Fibroblast of lung (primary cell): ENCODE results near the gene KNTC1. TPM values are rescaled to one million over a fixed set of nuclear protein-coding genes. Genes with fewer than 3 reads are reported as not detected.

ENCODE experiments used
- DNase-seq, 2 donors: peaks; one replicate each; pipeline versions ENCODE4 v3.0.0 to v3.0.0-alpha.2; 2010; ENCODE audit warnings: low read depth in 2 of 2
- H2AFZ ChIP-seq: 2 replicates; pipeline ENCODE4 v1.5.1; 2012; ENCODE audit warnings: low read length, control low read depth, inconsistent platforms
- H3K27ac ChIP-seq: 2 replicates; pipeline ENCODE4 v1.5.1; 2011; ENCODE audit warnings: low read length, control low read depth; ENCODE audit not compliant: insufficient read depth
- H3K27me3 ChIP-seq: 2 replicates; pipeline ENCODE4 v1.5.1; 2011; ENCODE audit warnings: mild to moderate bottlenecking, low read length; ENCODE audit not compliant: control insufficient read depth, insufficient read depth
- H3K36me3 ChIP-seq: 2 replicates; pipeline ENCODE4 v1.5.1; 2011; ENCODE audit warnings: low read length; ENCODE audit not compliant: control insufficient read depth, insufficient read depth
- H3K4me1 ChIP-seq: 2 replicates; pipeline ENCODE4 v1.5.1; 2011; ENCODE audit warnings: low read length; ENCODE audit not compliant: control insufficient read depth, insufficient read depth; ENCODE audit errors: extremely low read depth
- H3K4me2 ChIP-seq: 2 replicates; pipeline ENCODE4 v1.5.1; 2011; ENCODE audit warnings: low read length, control low read depth; ENCODE audit not compliant: insufficient read depth; ENCODE audit errors: extremely low read depth
- H3K4me3 ChIP-seq, 4 experiments: fragments of 200-600 bp in 1 of 4; sonication (generic) in 1 of 4; replicated peaks in 1 of 4; 2 replicates each; pipeline ENCODE4 v1.5.1; 2011 to 2016; ENCODE audit warnings: low read length in 4 of 4, low read depth in 3 of 4, mild to moderate bottlenecking in 3 of 4, control low read depth in 2 of 4, inconsistent platforms in 1 of 4, mixed read lengths in 1 of 4; ENCODE audit not compliant: insufficient read depth in 1 of 4; ENCODE audit errors: control extremely low read depth in 1 of 4
- H3K79me2 ChIP-seq: 2 replicates; pipeline ENCODE4 v1.5.1; 2012; ENCODE audit warnings: mild to moderate bottlenecking, low read length, inconsistent platforms; ENCODE audit not compliant: control insufficient read depth, insufficient read depth
- H3K9ac ChIP-seq: 2 replicates; pipeline ENCODE4 v1.5.1; 2011; ENCODE audit warnings: mild to moderate bottlenecking, low read length, control low read depth; ENCODE audit not compliant: insufficient read depth
- H3K9me3 ChIP-seq: 2 replicates; pipeline ENCODE4 v1.5.1; 2012; ENCODE audit warnings: low read depth, low read length; ENCODE audit not compliant: control insufficient read depth, insufficient read depth
- H4K20me1 ChIP-seq: 2 replicates; pipeline ENCODE4 v1.5.1; 2011; ENCODE audit warnings: low read length; ENCODE audit not compliant: control insufficient read depth, insufficient read depth; ENCODE audit errors: extremely low read depth
- CTCF ChIP-seq, 2 donors: IDR thresholded peaks in 1 of 2; conservative IDR thresholded peaks in 1 of 2; 1 replicate in 1 of 2; 2 replicates in 1 of 2; pipeline ENCODE4 v1.5.1; 2011 to 2012; ENCODE audit warnings: low read length in 2 of 2, control low read depth in 1 of 2, inconsistent platforms in 1 of 2, low read depth in 1 of 2, mild to moderate bottlenecking in 1 of 2
- EZH2 ChIP-seq: IDR thresholded peaks from 2 replicates; pipeline ENCODE4 v1.5.1; 2012; ENCODE audit warnings: low read length, control low read depth, mild to moderate bottlenecking; ENCODE audit errors: missing control alignments
- polyA plus RNA-seq, 2 donors: library from polyadenylated mRNA; depleted of rRNA in 1 of 2; stranded (reverse) in 1 of 2; unstranded in 1 of 2; fragments of >200 nt; gene quantifications; 2 replicates each; pipeline ENCODE4 v1.2.1, GENCODE V29; 2011 to 2012; ENCODE audit warnings: missing spikeins in 1 of 2
- total RNA-seq: library from RNA; depleted of rRNA; stranded (reverse); fragments of >200 nt; gene quantifications from 2 replicates; pipeline ENCODE4 v1.2.1, GENCODE V29; 2014

Gene KNTC1
- total and polyA plus RNA-seq, 2 donors (not counting 1 experiment from before 2014, with no cell fraction given) = 11.0 to 14.4 TPM

- Histone ChIP-seq H3K79me2 (peaks cover 19% of the 10 kb centered on the region), H3K36me3 (peaks cover 3% of the 10 kb centered on the region), H3K27me3 (no peaks in the 10 kb centered on the region), H3K4me2 (no peak overlapping the region), H4K20me1 (no peaks in the 10 kb centered on the region), H3K4me1 (no peaks in the 10 kb centered on the region), H3K9me3 (no peaks in the 10 kb centered on the region), H3K4me3 (no peak overlapping the region), H3K9ac (no peak overlapping the region), H2AFZ (no peak overlapping the region), H3K27ac (no peak overlapping the region)
- no peak for TF ChIP-seq CTCF (conservative IDR thresholded peaks at IDR 0.05 in 1 of 2, IDR thresholded peaks at IDR 0.05 in 1 of 2; ENCODE audit: low read depth in 1 of 2, low read length in 2 of 2)
- TF ChIP-seq EZH2 = no peak
- peak in 1 of 2 donors; percentile 68 for DNase-seq
Observed at GRCh38 chr12:122533856-122534255, 6.8 kb downstream of the KNTC1 start.

GRCh38 chr12:122537021-122537420 lies 10.0 kb downstream of the KNTC1 start:
- peaks cover 3% of the 10 kb centered on the region for H3K36me3 ChIP-seq
- DNase-seq = peak in 1 of 2 donors; percentile 44
- H3K27ac ChIP-seq = no peak overlapping the region
- H3K9me3 ChIP-seq = no peaks in the 10 kb centered on the region
- no peak overlapping the region for H2AFZ ChIP-seq
- no peak overlapping the region for H3K9ac ChIP-seq
- no peak overlapping the region for H3K4me3 ChIP-seq
- no peaks in the 10 kb centered on the region for H3K27me3 ChIP-seq
- no peak overlapping the region for H3K4me2 ChIP-seq
- H3K4me1 ChIP-seq = no peaks in the 10 kb centered on the region
- no peak for TF ChIP-seq CTCF (conservative IDR thresholded peaks at IDR 0.05 in 1 of 2, IDR thresholded peaks at IDR 0.05 in 1 of 2; ENCODE audit: low read depth in 1 of 2, low read length in 2 of 2)
- no peak for TF ChIP-seq EZH2
- no peaks in the 10 kb centered on the region for H4K20me1 ChIP-seq
- no peaks in the 10 kb centered on the region for H3K79me2 ChIP-seq

- no peak overlapping the region for H3K27ac ChIP-seq
- H3K36me3 ChIP-seq = peaks cover 3% of the 10 kb centered on the region
Observed at GRCh38 chr12:122538496-122538895, 11.4 kb downstream of the KNTC1 start.

More at GRCh38 chr12:122538496-122538895, 11.4 kb downstream of the KNTC1 start:
- DNase-seq = no peak
- TF ChIP-seq EZH2 = no peak
- TF ChIP-seq CTCF (conservative IDR thresholded peaks at IDR 0.05 in 1 of 2, IDR thresholded peaks at IDR 0.05 in 1 of 2; ENCODE audit: low read depth in 1 of 2, low read length in 2 of 2) = no peak
- no peak overlapping the region for H3K9ac ChIP-seq
- H2AFZ ChIP-seq = no peak overlapping the region
- H3K79me2 ChIP-seq = no peaks in the 10 kb centered on the region
- no peaks in the 10 kb centered on the region for H3K27me3 ChIP-seq
- no peak overlapping the region for H3K4me2 ChIP-seq
- H3K4me3 ChIP-seq = no peak overlapping the region
- no peaks in the 10 kb centered on the region for H3K4me1 ChIP-seq
- no peaks in the 10 kb centered on the region for H4K20me1 ChIP-seq
- H3K9me3 ChIP-seq = no peaks in the 10 kb centered on the region
